Stimulated activated naive CD4-positive, alpha-beta T cell (primary cell): ENCODE data around the gene LSM3.

Experiments used
- DNase-seq, 6 experiments: peaks; one replicate each; lab custom pipeline; 2025; lab: John Stamatoyannopoulos, UW

The LSM3 gene

DNA sequence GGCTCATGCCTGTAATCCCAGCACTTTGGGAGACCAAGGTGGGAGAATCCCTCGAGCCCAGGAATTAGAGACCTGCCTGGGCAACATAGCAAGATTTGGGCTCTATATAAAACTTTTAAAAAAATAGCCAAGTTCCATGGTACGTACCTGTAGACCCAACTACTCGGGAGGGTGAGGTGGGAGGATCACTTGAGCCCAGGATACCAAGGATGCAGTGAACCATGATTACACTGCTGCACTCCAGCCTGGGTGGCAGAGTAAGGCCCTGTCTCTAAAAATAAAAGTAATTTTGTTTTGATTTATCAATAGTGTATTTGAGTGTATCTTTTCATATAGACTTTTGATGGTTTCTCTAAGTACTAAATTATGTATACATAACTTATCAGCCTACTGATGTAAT is 63.1 kb downstream of the LSM3 start:
- DNase-seq, result no peak

GRCh38 chr3:14242490-14243311 is 64.1 kb downstream of the LSM3 start:
- DNase-seq, result no peak

DNA sequence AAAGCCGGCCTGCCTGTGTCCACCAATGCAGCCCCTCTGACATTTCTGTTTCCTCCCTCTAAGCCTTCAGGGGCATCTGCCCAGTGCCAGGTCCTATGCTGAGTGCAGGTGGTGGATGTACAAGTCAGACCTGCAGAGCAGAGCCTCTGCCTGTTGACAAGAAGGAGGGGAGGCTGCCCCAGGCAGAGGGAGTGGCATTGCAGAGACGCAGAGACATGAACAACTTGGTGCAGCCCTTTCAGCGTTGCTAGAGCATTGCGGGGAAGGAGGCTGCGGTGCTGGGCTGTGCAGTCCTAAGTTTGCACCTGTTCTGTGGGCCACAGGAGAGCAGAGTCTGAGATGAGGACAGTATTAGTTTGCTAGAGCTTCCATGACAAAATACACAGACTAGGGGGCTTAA is 65.2 kb downstream of the LSM3 start:
- no peak for DNase-seq

- no peak for DNase-seq
Measured at GRCh38 chr3:14244521-14245247, 66.1 kb downstream of the LSM3 start.

DNA sequence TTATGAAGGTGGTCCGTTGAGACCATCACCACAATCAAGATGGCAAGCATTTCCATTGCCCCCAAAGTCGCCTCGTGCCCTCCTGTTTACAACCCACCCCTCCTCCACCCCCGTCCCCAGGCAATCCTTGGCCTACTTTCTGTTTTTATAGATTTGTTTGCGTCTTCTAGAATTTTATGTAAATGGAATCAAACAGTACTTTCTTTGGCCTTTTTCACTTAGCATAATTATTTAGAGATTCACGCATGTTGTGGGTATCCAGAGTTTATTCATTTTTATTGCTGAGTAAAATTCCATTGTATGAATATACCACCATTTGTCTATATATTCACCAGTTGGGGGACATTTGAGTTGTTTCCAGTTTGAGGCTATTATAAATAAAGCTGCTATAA is 66.6 kb downstream of the LSM3 start:
- no peak for DNase-seq

DNA sequence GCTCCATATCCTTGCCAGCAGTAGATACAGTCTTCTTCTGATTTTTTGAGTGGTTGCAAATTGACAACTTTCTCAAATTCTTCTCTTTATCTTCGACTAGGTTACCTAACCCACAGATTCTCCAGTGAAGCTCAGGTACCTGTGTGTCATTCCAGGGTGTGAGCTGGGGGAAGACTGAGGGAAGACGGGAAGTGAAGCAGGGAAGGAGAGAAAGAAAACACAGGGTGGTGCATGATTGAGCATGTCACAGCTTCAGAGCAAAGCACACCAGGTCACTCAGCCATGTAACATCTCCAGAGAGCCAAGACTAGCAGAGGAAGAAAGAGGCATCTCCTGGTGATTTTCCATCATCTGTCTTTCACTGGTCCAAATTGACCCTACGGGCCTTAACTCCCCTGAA is 67.2 kb downstream of the LSM3 start:
- DNase-seq, result no peak

DNA sequence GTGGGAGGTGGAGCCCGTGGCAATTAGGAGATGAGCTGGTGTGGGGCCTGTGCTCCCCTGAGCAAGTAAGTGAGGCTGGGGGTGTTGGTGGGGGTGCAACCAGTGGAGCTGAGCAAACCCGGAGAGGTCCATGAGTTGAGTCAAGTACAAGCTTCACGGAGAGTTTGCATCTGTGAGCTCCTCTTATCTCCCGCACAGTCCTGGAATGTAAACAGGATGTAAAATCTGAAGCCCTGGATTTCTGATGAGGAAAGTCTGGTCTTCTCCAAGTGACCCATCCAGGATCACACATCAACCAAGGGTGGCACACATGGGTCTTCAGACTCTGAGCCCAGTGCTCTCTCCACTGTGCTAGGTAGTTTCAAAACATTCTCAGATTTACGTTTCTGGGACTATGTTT is 67.8 kb downstream of the LSM3 start:
- DNase-seq, result no peak

DNA sequence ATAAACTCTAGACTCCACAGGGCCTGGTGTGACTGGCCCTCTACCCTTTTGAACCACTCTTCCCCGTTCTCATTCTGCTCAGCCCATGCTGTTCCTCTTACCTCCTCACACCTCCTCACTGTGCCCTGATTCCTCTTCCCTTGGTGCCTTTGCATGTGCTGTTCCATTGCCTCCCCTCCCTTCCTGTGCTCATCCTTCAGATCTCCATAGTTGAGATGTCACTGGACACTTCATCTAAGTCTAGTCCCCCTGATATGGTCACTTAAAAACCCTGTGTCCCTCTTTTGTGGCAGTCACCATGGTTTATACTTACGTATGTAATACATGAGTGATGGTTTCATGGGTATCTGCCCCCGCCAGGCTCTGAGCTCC is 69.8 kb downstream of the LSM3 start:
- no peak for DNase-seq

DNA sequence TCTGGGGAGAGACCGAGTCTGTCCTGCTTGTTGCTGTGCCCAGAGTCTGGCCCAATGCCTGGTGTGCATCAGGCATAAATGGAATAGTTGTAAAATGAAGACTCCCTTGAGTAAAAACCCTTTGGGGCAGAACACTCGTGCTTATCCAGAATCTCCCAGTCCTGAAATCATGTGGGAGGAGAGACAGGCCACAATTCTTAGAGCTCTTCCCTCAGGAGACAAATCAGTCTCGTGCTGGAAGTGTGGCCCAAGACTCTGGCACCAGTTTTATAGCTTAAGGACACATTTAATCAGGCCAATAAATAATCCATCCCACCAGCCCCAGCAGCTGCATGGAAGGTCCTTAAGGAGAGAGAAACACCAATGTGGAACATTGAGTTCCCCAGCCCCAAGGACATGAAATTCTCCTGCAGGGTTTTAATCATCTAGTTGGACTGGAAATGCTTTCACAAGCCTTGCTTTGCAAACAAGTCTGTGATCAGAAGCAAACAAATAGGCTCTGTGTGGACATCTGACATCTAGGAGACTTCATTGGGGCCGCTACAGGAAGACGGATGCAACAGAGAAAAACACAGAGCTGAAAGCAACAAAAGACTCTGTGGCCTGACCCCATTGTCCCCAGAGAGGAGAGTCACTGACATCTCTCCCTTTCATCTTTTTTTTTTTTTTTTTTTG is 70.4 kb downstream of the LSM3 start:
- DNase-seq, result no peak
